GM19463 (cell line): ENCODE results near the gene PLXNA4.

ENCODE experiments used
- ATAC-seq: cut with Tn5 transposase; IDR thresholded peaks from one replicate; pipeline ENCODE4 v1.9.1; 2021; ENCODE audit warnings: mild to moderate bottlenecking, moderate library complexity; ENCODE audit not compliant: unreplicated experiment

PLXNA4 gene

DNA sequence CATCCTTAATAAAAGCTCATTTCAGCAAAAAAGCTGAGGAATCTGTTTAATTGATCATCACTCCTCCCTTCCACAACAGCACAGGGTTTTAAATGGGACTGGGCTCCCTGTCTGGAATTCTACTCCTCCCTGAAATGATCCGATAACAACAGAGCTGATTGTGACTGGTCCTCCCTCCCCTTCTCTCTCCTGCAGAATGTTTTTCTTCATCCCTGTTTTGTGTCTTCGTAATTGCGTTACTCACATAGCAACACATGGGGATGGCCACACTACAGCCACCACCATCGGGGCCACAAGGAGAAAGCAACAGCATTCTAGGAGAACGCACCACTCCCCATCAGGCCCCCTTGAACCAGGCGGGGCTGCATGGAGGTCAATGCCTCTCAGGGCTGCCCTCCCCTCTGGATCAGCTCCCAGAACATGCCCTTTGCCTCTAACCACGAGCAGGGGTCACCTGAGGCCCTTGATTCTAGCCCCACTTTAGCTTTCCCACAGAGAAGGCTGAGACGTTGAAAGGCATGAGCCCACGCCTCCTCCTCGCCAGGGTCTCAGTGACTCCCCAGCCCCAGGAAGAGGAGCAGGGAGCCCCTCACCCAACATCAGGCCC, 152.6 kb downstream of the PLXNA4 start:
- no peak for ATAC-seq

DNA sequence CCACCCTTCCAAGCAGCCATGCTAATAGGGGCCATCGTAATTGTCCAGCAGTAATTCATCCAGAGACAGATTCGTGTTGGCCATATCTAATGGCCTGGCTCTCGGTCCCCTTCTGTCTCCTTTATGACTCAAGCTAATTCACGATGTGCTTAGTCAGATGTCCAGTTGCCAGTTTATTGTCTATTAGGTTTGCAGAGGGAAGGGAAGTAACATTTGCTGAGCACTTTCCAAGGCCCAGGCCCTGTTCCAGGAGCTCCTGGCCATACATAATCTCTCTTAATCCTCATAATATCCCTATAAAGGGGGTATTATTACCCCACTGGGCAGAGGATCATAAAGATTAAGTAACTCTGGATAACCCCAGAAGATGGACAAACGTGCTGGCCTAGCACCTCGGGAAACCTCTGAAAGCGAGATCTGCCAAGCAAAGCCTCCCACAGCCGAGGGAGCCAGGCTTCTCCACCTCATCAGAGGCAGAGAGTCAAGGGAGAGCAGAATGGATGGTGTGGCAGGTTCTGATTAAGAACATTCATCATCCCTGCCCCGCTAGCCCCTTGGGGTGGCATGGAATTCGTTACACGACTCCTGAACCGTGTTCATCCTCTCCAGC, 153.7 kb downstream of the PLXNA4 start:
- no peak for ATAC-seq

DNA sequence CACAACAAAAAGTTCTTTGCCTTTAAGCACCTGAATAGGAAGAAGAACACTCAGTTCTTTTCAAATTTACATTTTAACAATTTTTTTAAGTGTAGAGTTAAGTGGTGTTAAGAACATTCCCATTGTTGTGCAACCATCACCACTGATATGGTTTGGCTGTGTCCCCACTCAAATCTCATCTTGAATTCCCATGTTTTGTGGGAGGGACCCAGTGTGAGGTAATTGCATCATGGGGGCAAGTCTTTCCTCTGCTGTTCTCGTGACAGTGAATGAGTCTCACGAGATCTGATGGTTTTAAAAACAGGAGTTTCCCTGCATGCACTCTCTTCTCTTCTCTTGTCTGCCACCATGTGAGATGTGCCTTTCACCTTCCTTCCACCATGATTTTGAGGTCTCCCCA, 155.7 kb downstream of the PLXNA4 start:
- no peak for ATAC-seq

DNA sequence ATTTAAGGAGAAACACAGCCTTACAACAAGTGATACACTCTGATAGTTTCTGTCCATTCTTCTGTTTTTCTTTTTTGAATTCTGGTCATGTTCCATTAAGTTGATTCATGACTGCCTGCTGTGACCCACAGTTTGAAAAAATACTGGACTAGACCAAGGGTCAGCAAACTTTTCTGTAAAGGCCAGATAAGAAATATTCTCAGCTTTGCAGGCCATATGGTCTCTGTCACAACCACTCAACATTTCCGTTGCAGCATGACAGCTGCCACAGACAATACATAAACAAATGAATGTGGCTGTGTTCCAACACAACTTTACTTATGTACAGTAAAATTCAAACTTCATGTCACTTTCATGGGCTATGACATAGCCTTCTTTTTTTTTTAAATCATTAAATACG, 156.7 kb downstream of the PLXNA4 start:
- ATAC-seq = no peak

DNA sequence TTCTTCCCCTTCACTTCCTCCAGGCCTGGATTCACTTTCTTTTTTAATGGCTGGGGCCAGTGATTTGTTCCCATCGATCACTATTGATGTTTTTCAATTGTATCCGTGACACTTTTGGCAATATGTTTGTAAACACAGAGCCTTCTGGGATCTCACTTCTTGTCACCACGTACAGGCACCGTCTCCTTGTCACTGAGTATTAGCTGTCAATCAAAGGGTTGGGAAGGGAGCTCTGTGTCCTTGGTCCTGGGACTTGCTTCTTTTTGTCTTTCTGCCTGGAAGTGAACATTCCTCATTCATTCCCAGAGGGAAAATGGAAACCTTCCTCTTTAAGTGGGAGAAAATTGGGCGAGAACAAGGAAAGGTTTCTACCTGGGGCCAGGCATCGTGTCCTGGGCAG, 157.4 kb downstream of the PLXNA4 start:
- ATAC-seq = no peak

DNA sequence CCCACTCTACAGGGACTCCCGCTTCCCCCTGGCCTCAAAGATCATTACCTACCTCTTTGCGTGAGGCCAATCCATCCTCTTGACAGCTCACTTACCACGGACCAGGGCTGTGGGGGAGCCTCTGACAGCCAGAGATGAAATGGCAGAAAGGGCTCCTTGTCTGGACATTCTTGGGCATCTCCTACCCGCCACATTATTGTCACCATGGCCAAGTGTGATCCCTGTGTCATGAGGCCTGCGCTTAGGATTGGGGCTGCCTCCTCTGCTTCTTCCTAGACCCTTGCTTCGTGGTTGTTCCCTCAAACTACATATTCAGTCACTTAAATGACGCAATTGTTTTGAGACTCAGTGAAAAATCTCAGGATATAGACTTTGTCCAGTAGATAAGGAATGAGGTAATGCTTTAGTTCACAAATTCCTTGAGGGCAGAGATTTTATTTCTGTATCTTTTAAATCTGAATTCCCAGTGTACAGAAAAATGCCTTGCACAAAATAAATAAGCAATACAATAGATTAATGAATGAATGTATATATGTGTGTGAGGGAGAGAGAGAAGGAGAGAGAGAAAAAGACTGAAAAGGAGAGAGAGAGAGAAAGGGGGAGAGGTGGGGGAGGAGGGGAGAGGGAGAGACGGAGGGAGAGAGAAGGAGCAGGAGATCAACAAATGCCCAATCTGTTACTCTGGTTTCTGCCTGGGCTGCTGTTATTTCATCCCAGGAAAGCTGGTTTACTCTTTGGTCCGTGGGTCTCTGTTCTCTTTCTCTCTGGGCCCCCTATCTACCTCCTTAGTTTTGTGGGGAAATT, 159.0 kb downstream of the PLXNA4 start:
- ATAC-seq = no peak

DNA sequence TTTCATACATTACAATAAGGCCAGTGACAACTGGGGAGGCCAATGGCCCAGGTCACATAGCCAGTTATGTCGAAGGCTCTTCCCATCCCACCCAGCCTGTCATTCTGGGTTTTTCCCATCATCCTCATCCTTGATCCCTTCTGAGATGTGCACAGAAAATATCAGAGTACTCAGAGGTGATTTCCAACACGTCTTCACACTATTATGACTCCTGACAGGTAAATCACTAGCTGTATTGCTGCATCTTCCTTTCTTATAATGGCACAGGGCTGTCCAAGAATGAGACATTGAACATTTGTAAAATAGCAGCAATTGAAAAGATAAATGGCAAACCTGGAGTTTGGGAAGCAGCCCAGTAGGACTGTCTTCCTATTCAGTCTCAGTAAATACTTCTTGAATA, 159.9 kb downstream of the PLXNA4 start:
- ATAC-seq = no peak

DNA sequence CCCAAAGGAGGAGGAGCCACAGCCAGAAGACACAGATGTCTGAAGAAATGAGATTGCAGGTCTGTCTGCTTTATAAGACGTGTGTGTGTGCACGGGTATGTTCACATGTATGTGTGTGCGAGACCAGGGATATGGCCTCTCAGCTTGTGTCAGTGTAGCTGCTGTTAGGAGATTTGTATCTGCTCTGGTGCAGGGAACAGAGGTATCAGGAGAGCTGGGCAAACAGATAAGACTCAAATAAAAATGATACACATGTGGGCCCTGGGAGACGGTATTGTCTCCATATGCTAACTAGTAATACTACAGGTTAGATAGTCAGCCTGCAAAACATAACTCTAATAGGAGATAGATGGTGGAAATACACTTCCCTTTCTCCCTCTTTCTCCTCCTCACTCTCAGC, 161.0 kb downstream of the PLXNA4 start:
- ATAC-seq = no peak

DNA sequence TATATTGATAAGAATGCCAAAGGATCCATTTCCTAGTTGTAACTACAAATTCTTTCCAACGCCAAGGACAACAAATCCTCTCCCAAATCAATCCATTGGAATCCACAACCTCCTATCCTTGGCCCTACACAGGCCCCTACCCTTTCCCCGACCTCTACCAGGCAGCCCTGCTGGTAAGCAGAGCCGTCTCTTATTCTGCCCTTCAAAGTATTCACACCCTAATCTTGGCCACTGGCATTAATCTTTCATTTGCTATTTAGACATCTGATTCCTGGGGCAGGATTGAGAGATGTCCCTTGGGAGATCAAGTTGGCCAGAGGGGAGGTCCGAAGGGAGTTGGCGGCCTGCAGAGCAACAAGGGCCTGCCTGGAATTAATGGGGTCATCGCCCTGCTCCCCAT, 161.4 kb downstream of the PLXNA4 start:
- no peak for ATAC-seq

DNA sequence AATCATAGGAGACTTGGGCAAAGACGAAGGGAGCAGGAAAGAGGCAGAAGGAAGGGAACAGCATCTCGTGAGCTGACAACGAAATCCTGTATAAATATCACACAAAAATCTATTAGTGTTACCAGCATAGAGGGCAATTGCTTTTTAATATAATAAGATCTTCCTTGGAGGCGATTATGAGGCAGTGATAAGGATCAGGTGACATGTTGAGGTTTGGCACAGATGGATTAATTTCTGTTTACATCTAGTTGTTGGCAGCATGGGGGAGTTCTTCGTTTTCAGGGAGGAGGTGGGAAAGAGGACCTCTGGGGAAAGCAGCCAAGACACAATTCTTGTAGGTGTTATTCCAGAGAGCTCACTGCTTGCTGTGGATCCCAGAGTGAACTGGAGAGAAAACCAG, 163.8 kb downstream of the PLXNA4 start:
- no peak for ATAC-seq

DNA sequence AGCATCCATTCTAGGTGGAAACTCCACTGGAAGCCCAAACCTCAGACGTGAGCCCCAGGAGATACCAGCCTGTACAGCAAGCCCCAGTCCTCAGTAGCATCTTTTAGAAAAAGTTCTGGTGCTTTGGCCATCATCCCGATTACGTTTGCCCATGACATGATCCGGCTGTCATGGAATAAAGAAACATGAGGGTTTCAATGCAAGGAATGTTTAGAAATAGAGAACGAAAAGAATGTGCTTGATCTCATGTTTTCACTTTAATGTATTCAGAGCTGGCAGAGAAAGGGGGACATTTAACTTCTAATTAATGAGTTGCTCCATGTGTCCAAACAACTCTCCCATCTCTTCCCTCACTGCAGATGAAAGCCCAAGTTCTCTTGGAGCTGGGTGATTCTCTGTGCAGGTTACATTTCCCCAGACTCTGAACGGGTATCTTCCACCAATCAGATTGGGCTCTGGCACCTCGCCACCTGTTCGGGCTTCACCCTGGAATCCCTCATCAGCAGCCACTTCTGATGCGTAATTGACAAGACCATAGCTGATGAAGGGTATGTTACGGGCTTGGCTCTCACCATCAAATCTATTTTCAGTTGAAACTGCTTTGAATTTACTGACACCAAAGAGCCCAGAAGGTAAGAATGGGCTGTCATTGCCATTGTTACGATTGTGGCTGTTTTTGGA, 165.3 kb downstream of the PLXNA4 start:
- ATAC-seq = no peak

DNA sequence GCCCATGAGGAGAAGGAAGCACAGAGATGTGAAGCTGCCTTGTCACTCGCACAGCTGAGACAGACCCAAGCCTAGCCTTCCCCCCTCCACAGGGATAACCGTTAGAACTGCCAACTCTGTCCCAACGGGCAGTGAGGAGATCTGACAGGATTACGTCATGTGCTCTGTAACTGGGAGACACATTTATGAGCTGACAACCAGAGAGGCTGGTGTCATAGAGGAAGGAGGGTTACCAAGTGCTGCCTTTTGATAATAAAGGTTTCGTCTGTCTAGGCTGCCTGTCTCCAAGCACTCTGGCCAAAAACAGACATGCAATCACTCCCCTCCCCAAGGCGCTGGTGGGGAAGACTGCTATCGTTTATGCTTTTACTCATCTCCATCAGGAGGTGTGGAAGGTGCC, 165.9 kb downstream of the PLXNA4 start:
- no peak for ATAC-seq

DNA sequence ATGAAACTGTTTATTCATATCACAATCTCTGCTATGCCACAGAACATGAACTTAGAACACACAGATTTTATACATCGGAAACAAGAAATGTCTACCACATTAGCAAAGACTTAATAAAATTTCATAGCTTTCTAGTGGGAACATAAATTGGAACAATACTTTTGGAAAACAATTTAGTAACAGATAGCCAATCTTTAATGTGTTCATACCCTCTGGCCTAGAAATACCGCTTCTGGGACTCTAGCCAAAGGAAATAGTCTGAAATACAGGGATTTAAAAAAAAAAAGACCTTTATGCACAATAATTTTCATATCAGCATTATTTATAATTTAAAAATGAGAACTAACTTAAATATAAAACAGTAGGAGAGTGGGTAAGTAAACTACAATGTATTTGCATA, 168.5 kb downstream of the PLXNA4 start:
- ATAC-seq = no peak

DNA sequence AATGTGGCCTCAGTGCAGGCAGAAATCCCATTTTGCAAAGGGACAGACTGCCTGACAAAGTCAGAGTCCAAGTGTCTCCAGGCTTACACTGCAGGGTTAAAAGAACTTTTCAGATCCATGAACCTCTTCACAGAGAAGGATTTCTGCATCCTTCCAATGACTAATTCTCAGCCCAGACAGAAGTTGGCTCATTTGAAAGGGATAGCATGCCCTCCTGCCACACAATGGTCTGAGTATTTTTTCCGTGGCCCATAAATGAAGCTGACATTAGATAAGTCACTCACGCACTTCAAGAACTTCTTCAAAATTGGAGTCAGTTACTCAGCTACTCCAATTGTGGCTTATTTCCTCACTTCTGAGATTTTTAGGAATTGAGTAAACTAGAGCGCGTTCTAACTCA, 170.2 kb downstream of the PLXNA4 start:
- no peak for ATAC-seq

DNA sequence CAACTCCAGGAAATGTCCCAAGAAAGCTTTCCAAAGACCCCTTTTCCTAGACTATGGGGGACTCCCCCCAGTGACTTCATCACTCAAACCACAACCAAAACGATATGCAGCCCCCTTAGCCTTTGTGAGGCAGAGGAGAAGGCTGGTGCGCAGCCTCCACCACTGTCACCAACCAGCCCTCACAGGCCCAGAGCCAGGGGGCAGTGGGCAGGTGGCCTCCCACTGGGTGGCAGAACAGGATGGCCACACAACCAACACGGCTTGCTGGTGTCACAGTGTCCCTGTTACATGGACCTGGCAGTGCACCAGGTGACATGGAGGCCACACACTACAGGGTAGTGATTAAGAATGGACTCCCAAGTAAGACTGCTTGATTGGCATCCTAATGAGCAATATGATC, 172.0 kb downstream of the PLXNA4 start:
- no peak for ATAC-seq

DNA sequence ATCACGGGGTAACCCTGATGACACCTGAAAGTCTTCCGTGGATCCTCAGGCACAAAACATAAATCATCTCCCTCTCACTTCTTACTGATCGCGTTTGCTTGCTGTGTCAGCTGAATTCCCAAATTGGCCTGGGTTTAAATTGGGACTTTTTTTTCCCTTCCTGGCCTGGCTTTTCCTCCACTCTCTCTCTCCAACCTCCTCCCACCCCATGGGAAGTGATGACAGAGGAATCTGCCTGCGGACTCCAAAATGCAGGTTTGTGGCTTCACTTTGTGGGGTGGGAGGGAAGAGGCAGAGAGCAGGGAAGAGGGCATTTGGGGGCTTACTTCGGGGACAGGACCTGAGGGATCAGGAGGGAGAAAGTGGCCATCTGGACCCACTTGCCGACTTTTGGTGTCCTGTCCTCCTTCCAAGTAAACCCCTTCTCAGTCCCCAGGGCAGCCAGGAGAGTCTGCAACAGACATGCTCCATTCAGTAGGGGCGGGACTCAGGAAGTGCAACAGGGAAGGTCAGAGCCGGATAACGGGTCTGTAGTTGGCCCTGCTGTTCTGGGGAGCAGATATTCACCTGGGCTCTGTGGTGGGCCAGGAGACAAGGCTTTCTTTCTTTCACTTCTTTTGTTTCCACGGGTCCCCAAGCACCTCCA, 172.7 kb downstream of the PLXNA4 start:
- ATAC-seq = no peak

DNA sequence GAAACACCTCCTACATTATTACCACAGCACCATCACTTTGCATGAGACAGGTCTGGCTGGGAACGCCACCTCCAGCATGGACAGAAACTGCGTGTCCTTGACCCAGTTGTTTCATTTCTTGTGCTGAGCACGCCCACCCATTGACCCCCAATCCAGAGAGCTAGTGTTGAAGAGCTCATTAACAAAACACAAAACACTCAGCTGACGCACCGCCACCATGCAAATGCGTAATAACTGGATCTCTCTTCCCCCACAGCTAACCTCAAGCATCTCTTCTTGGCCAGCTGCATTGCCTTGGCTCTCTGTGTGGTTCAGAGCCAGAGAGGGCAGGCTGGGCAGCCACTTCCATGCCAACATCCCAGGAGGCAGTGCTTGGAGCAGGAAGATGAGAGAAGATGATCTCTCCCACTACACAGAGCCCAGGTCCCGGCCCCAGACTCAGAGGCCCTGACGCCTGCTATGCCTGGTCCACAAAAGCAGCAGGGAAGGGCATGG, 173.5 kb downstream of the PLXNA4 start:
- no peak for ATAC-seq

DNA sequence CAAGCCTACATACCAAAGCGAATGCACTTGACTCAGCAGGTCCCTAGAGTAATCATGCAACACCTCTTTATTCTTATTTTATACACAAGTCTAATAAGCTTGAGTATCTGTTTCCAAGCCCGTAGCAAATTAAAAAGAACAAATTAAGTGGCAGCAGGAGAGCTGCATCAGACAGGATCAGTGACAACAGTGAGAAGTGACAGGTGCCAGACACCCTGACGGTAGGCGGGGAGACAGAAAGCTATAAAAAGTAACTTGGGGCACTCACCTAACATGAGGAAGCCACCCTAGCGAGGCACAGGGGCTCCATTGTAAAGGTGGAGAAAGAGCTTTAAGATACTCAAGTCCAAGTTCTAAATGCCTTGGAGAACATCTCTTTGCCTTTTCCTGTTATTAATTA, 174.2 kb downstream of the PLXNA4 start:
- no peak for ATAC-seq

DNA sequence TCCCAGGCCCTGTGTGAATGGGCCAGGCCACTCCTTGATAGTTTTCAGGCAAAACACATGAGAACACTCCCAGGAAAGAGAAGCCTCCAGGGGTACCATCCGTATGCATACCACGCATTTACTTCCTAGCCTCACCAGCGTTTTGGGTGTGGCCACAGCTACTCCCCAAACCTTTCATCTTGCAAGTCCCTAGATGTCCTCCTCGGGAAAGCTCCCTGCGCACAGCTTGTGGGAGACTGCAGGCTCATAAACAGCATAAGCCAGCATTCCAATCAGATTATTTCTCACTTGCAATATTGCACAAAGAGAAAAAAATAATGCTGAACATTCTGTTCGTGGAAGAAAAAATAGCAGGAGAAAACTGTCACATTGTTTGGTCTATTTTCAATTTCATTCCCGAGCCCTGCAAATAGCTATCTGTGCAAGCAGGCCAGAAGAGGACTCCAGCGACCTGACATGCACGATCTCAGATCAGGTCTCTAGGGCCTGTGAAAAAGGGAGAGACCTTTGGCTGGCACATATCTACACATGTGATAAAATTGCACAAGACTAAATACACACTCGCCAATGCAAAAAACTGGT, 175.6 kb downstream of the PLXNA4 start:
- ATAC-seq = no peak

DNA sequence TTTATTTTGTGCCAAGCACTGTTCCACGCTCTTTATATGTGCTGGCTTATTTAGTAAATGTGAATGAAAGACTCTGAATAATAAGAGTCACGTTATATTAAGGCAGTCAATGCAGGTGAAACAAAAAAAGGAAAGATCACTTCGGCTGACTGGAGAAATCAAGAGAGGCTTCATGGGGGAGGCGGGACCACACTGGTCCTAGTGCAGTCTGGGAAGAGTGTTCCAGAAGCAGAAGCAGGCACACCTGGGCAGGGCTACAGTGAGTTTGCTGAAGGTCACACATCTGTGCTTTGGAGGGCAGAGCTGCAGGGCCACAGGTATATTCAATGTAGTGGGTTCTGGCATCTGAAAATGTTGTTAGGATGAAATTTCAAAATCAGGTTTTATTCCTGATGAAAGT, 176.9 kb downstream of the PLXNA4 start:
- no peak for ATAC-seq
